GM23248 (cell line): ENCODE data around the gene KCNJ4. TPM values are rescaled to one million over a fixed set of nuclear protein-coding genes. Genes with fewer than 3 reads are reported as not detected.
A peak's percentile ranks its signal among the peaks of the same experiment; 100 is the strongest.

Source experiments
- DNase-seq: peaks from one replicate; pipeline ENCODE4 v3.0.0-alpha.2; 2015
- H2AFZ ChIP-seq: fragments of 200-600 bp; sonication (generic); 2 replicates; pipeline ENCODE4 v1.6.1; 2016; ENCODE audit warnings: antibody characterized with exemption
- H3F3A ChIP-seq: fragments of 200-600 bp; sonication (generic); 2 replicates; pipeline ENCODE4 v1.6.1; 2016; ENCODE audit warnings: mild to moderate bottlenecking, antibody characterized with exemption, mixed run types; ENCODE audit not compliant: insufficient read depth
- H3K27ac ChIP-seq: fragments of 200-600 bp; sonication (generic); 2 replicates; pipeline ENCODE4 v1.5.1; 2016; ENCODE audit warnings: mild to moderate bottlenecking
- H3K27me3 ChIP-seq: fragments of 200-600 bp; sonication (generic); replicated peaks from 2 replicates; pipeline ENCODE4 v1.6.1; 2016; ENCODE audit warnings: mild to moderate bottlenecking; ENCODE audit not compliant: insufficient read depth
- H3K36me3 ChIP-seq: fragments of 200-600 bp; sonication (generic); 2 replicates; pipeline ENCODE4 v1.6.1; 2016; ENCODE audit warnings: low read depth, mild to moderate bottlenecking
- H3K4me1 ChIP-seq: fragments of 200-600 bp; sonication (generic); 2 replicates; pipeline ENCODE4 v1.6.1; 2016; ENCODE audit warnings: mild to moderate bottlenecking; ENCODE audit not compliant: insufficient read depth
- H3K4me2 ChIP-seq: fragments of 200-600 bp; sonication (generic); one replicate; pipeline ENCODE4 v1.6.1; 2016; ENCODE audit warnings: mild to moderate bottlenecking; ENCODE audit not compliant: unreplicated experiment
- H3K4me3 ChIP-seq: fragments of 200-600 bp; sonication (generic); 2 replicates; pipeline ENCODE4 v1.5.1; 2016; ENCODE audit warnings: mild to moderate bottlenecking
- H3K79me2 ChIP-seq: fragments of 200-600 bp; sonication (generic); 2 replicates; pipeline ENCODE4 v1.6.1; 2016; ENCODE audit warnings: mild to moderate bottlenecking; ENCODE audit not compliant: insufficient read depth
- H3K9ac ChIP-seq: fragments of 200-600 bp; sonication (generic); 2 replicates; pipeline ENCODE4 v1.6.1; 2016; ENCODE audit warnings: mild to moderate bottlenecking
- H3K9me2 ChIP-seq: fragments of 200-600 bp; sonication (generic); 2 replicates; pipeline ENCODE4 v1.6.1; 2016; ENCODE audit warnings: mixed run types, mild to moderate bottlenecking, moderate library complexity; ENCODE audit not compliant: insufficient read depth
- H3K9me3 ChIP-seq: fragments of 200-600 bp; sonication (generic); one replicate; pipeline ENCODE4 v1.6.1; 2017; ENCODE audit warnings: low read depth
- H4K20me1 ChIP-seq: fragments of 200-600 bp; sonication (generic); 2 replicates; pipeline ENCODE4 v1.6.0; 2016; ENCODE audit not compliant: insufficient read depth
- EZH2 ChIP-seq: fragments of 200-600 bp; sonication (generic); IDR thresholded peaks from 2 replicates; pipeline ENCODE4 v1.6.1; 2018; ENCODE audit warnings: antibody characterized with exemption, mild to moderate bottlenecking; ENCODE audit not compliant: insufficient read depth, poor library complexity, severe bottlenecking
- EZH2phosphoT487 ChIP-seq: fragments of 200-600 bp; sonication (generic); IDR thresholded peaks from 2 replicates; pipeline ENCODE4 v1.6.1; 2018; ENCODE audit warnings: antibody characterized with exemption, moderate library complexity, mild to moderate bottlenecking, low read depth; ENCODE audit not compliant: insufficient read depth
- WGBS, 2 experiments: methylation state at CpG; one replicate each; pipeline ENCODE4 v1.1.6; 2015 to 2017; ENCODE audit warnings: low lambda C conversion rate in 2 of 2, low coverage in 1 of 2; ENCODE audit errors: missing lambda C conversion rate in 2 of 2; 5-methylcytosine and 5-hydroxymethylcytosine counted together
- in situ Hi-C: fragments of 300-500 bp; cut with MboI; formaldehyde crosslinking; loops from 2 replicates; pipeline ENCODE4 v1.15.0; 2020
- polyA plus RNA-seq: library from polyadenylated mRNA; unstranded; fragments of >200 nt; fragmentation: Nextera tagmentation; extraction: Ambion mirVana; gene quantifications from 2 replicates; pipeline ENCODE4 v1.2.1, GENCODE V29; 2016
- total RNA-seq: library from RNA; depleted of rRNA; stranded (reverse); fragments of >200 nt; shearing (Covaris generic); gene quantifications from 2 replicates; pipeline ENCODE4 v1.2.3, GENCODE V29; 2014

KCNJ4 gene
- total and polyA plus RNA-seq, 2 experiments from 2014 or later, result not detected

DNA sequence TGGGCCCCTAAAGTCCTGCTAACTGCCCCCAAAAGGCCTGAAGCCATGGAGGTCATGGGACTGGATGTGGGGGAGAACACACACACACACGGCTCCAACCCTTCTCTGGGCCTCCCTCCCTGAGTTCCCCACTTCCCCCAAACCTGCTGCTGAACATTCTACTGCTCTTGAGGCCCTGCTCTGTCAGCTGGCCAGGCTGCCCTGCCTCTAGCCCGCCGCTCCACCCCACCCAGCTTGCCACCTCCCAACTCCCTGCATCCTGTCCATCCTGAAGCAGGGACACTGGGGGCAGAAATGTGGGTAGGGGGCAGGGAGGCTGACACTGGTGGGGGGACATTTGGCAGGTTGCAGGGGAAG, 1.0 kb downstream of the KCNJ4 start:
- Histone ChIP-seq H3K36me3 (no peaks in the 10 kb centered on the region), H2AFZ (no peak overlapping the region), H3F3A (no peaks in the 10 kb centered on the region), H3K27ac (no peak overlapping the region), H3K4me3 (no peak overlapping the region), H4K20me1 (no peaks in the 10 kb centered on the region), H3K9me3 (no peaks in the 10 kb centered on the region), H3K9me2 (no peaks in the 10 kb centered on the region), H3K79me2 (no peaks in the 10 kb centered on the region), H3K9ac (no peak overlapping the region), H3K27me3 (peaks cover 58% of the 10 kb centered on the region), H3K4me1 (no peaks in the 10 kb centered on the region), H3K4me2 (no peak overlapping the region)
- in situ Hi-C loops, result no loop called here
- WGBS, 2 experiments, result 90 to 98% methylated on average over 3 of the region's 3 CpGs
- TF ChIP-seq EZH2phosphoT487 (no peak), EZH2 (no peak)
- DNase-seq, result no peak

DNA sequence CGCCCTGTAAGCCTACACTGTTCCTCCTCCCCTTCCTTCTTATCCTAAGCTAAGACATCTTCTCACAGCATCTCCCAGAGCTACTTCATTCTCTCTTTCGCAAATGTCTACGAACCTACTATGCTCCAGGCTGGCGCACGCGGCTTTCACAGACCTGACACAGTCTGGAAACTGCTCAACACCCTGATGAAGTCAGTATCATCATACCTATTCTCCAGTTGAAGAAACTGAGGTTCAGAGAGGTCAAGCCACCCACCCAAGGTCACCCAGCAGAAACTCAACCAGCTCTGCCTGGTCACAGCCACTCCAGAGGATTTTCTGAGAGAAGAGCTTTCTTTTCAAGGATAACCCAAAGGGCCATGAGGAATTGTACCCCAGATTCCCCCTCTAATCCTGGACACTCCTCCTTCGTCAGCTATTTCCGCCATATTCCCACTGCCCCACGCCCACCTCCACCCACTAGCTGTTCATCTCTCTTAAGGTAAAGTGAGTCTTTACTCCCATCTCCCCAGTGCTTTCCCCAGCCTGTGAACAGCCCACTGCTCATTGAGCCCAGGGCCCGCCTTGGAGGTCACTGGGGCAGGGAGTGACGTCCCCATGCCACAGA, 1.8 kb downstream of the KCNJ4 start:
- no peaks in the 10 kb centered on the region for H3K36me3 ChIP-seq
- 76 to 80% methylated on average over 11 of the region's 11 CpGs for WGBS, 2 experiments
- no peaks in the 10 kb centered on the region for H3K9me3 ChIP-seq
- in situ Hi-C loops, result no loop called here
- TF ChIP-seq EZH2, result no peak
- H3K79me2 ChIP-seq, result no peaks in the 10 kb centered on the region
- H3K9ac ChIP-seq, result no peak overlapping the region
- H3K27ac ChIP-seq, result no peak overlapping the region
- no peaks in the 10 kb centered on the region for H3K4me1 ChIP-seq
- no peak overlapping the region for H2AFZ ChIP-seq
- no peak overlapping the region for H3K4me3 ChIP-seq
- H3K27me3 ChIP-seq, result peaks cover 49% of the 10 kb centered on the region
- H3K9me2 ChIP-seq, result no peaks in the 10 kb centered on the region
- no peak for DNase-seq
- no peaks in the 10 kb centered on the region for H4K20me1 ChIP-seq
- H3F3A ChIP-seq, result no peaks in the 10 kb centered on the region
- H3K4me2 ChIP-seq, result no peak overlapping the region

DNA sequence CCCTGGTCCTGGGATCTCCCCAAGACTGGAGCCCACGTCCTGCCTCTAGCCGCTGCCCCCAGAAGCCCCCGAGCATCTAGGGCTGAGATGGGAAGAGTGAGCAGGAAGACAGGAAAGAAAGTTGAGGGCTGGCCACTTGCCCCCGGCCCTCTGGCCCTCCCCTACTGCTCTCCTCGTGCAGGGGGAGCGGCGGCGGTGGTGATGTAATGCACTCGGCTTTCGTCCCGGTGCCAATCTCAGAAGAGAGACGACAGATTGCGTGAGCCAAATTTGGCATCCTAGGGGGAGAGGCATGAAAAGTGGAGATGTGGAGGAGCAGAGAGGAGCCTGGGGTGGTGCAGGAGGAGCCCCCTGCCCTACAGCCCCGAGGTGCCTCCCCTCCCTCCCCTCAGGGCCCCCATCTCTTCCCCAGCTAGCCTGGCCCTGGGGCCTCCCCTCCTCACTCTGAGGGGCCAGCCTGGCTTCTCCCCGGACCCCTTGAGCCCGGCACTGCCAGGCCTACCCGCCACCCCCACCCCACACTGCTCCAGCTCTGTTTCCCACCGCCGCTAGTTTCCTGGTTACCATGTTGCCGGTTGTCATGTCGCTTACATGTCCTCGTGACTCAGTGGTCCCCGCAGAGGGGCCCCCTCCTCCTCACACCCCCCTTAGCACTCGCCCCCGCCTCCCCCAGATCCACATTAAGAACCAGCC, 2.5 kb downstream of the KCNJ4 start:
- peaks cover 46% of the 10 kb centered on the region for H3K27me3 ChIP-seq
- H3F3A ChIP-seq, result no peaks in the 10 kb centered on the region
- H4K20me1 ChIP-seq, result no peaks in the 10 kb centered on the region
- H3K4me3 ChIP-seq, result no peak overlapping the region
- WGBS, 2 experiments, result 23% methylated on average over 13 to 25 of the region's 25 CpGs
- no peak overlapping the region for H3K9ac ChIP-seq
- no peaks in the 10 kb centered on the region for H3K79me2 ChIP-seq
- in situ Hi-C loops, result no loop called here
- no peaks in the 10 kb centered on the region for H3K9me2 ChIP-seq
- no peak overlapping the region for H3K27ac ChIP-seq
- peak; percentile 64 for DNase-seq
- no peaks in the 10 kb centered on the region for H3K36me3 ChIP-seq
- H3K9me3 ChIP-seq, result no peaks in the 10 kb centered on the region
- H3K4me1 ChIP-seq, result no peaks in the 10 kb centered on the region
- no peak overlapping the region for H3K4me2 ChIP-seq
- no peak overlapping the region for H2AFZ ChIP-seq
- TF ChIP-seq EZH2 (no peak), EZH2phosphoT487 (no peak)

GRCh38 chr22:38451864-38452263, 3.1 kb downstream of the KCNJ4 start:
- no peak for TF ChIP-seq EZH2phosphoT487
- no peak for TF ChIP-seq EZH2
- Histone ChIP-seq H3F3A (no peaks in the 10 kb centered on the region), H3K27ac (no peak overlapping the region), H3K4me3 (no peak overlapping the region), H4K20me1 (no peaks in the 10 kb centered on the region), H3K4me1 (no peaks in the 10 kb centered on the region), H3K36me3 (no peaks in the 10 kb centered on the region), H3K9me3 (no peaks in the 10 kb centered on the region), H3K4me2 (no peak overlapping the region), H3K79me2 (no peaks in the 10 kb centered on the region), H2AFZ (no peak overlapping the region), H3K9me2 (no peaks in the 10 kb centered on the region), H3K9ac (no peak overlapping the region), H3K27me3 (peaks cover 39% of the 10 kb centered on the region)
- no peak for DNase-seq
- WGBS, 2 experiments, result 80 to 84% methylated on average over 4 of the region's 4 CpGs
- in situ Hi-C loops, result no loop called here
